Left lung (tissue), 10 donors: ENCODE data around the gene RSPH1. TPM values are rescaled to one million over a fixed set of nuclear protein-coding genes. Genes with fewer than 3 reads are reported as not detected.
A peak's percentile ranks its signal among the peaks of the same experiment; 100 is the strongest.

ENCODE experiments used
- ATAC-seq: fragments of 200-7000 bp; cut with Tn5 transposase; one replicate; pipeline ENCODE4 v1.9.1; 2020; ENCODE audit warnings: moderate library complexity
- DNase-seq, 4 donors: peaks; one replicate each; pipeline ENCODE4 v3.0.0-alpha.2; 2013 to 2020
- H3K27ac ChIP-seq, 2 donors: fragments of 200-600 bp; sonication (generic) in 1 of 2; one replicate each; pipeline versions ENCODE4 v1.5.0 to v1.8.0; 2020 to 2021
- H3K27me3 ChIP-seq, 2 donors: fragments of 200-600 bp; sonication (generic) in 1 of 2; one replicate each; pipeline versions ENCODE4 v1.5.0 to v1.8.0; 2020 to 2021
- H3K36me3 ChIP-seq, 2 donors: fragments of 200-600 bp; sonication (generic) in 1 of 2; one replicate each; pipeline versions ENCODE4 v1.5.0 to v1.8.0; 2020 to 2021
- H3K4me1 ChIP-seq, 2 donors: fragments of 200-600 bp; one replicate each; pipeline ENCODE4 v1.8.0; 2021
- H3K4me3 ChIP-seq, 2 donors: fragments of 200-600 bp; sonication (generic) in 1 of 2; one replicate each; pipeline versions ENCODE4 v1.5.0 to v1.8.0; 2020 to 2021; ENCODE audit warnings: mild to moderate bottlenecking in 1 of 2
- H3K9me3 ChIP-seq, 2 donors: fragments of 200-600 bp; sonication (generic) in 1 of 2; one replicate each; pipeline versions ENCODE4 v1.5.0 to v1.8.0; 2020 to 2021
- CTCF ChIP-seq, 2 donors: fragments of 200-600 bp; sonication (generic) in 1 of 2; IDR thresholded peaks; one replicate each; pipeline versions ENCODE4 v1.5.0 to v1.8.0; 2021; ENCODE audit warnings: antibody characterized with exemption in 2 of 2
- intact Hi-C, 2 donors: fragments of 100-400 bp; cut with DNase I; formaldehyde crosslinking; loops; one replicate each; pipeline versions ENCODE4 v1.11.2 to v1.14.2; 2022
- polyA plus RNA-seq, 6 donors: library from polyadenylated mRNA; unstranded; fragments of 120-200 nt; gene quantifications; one replicate each; pipeline ENCODE4 v1.2.1, GENCODE V29; 2013; ENCODE audit not compliant: insufficient read length in 6 of 6
- total RNA-seq, 2 donors: library from RNA; stranded (reverse); fragmentation: NEBNext Ultra II Directional; extraction: Animal tissue kit (Norgen Biotek cat#: 25700); gene quantifications; one replicate each; pipeline ENCODE4 v1.2.1, GENCODE V29; 2021
- donor health status: DM: no; HTN: yes; CAD: no.
- donor health status: DM: no; HTN: no; CAD: no.

RSPH1 gene
- total and polyA plus RNA-seq, 8 donors, result 0.73 to 27.3 (median 13.4) TPM

GRCh38 chr21:42527127-42527488, 31.1 kb upstream of the RSPH1 start:
- H3K27ac ChIP-seq, result peak overlapping the region in 1 of 2 donors; percentile 64
- ATAC-seq (no peak), DNase-seq (peak in 2 of 4 donors; percentile 22 to 27)
- H3K36me3 ChIP-seq, result peaks cover 2 to 13% of the 10 kb centered on the region in 2 donors
- H3K9me3 ChIP-seq, result no peaks in the 10 kb centered on the region
- no peaks in the 10 kb centered on the region for H3K27me3 ChIP-seq
- intact Hi-C loops, result no loop called here
- no peak for TF ChIP-seq CTCF (IDR thresholded peaks at IDR 0.05)
- peaks cover 14 to 63% of the 10 kb centered on the region in 2 donors for H3K4me1 ChIP-seq
- H3K4me3 ChIP-seq, result no peak overlapping the region

GRCh38 chr21:42526379-42526727, 30.3 kb upstream of the RSPH1 start:
- Histone ChIP-seq H3K9me3 (no peaks in the 10 kb centered on the region), H3K27me3 (no peaks in the 10 kb centered on the region), H3K36me3 (peaks cover 2 to 20% of the 10 kb centered on the region in 2 donors), H3K27ac (peak overlapping the region in 1 of 2 donors; percentile 20), H3K4me1 (peaks cover 14 to 59% of the 10 kb centered on the region in 2 donors), H3K4me3 (no peak overlapping the region)
- ATAC-seq (no peak), DNase-seq (peak in 1 of 4 donors; percentile 31)
- TF ChIP-seq CTCF (IDR thresholded peaks at IDR 0.05), result no peak
- intact Hi-C loops, result no loop called here

- ATAC-seq (no peak), DNase-seq (no peak)
- peaks cover 14 to 54% of the 10 kb centered on the region in 2 donors for H3K4me1 ChIP-seq
- no peak for TF ChIP-seq CTCF (IDR thresholded peaks at IDR 0.05)
- H3K27ac ChIP-seq, result peak overlapping the region; percentile 20 to 82
- H3K36me3 ChIP-seq, result peaks cover 2 to 24% of the 10 kb centered on the region in 2 donors
- H3K4me3 ChIP-seq, result no peak overlapping the region
- H3K27me3 ChIP-seq, result no peaks in the 10 kb centered on the region
- no peaks in the 10 kb centered on the region for H3K9me3 ChIP-seq
- intact Hi-C loops, result no loop called here
These were observed 29.8 kb upstream of the RSPH1 start for GRCh38 chr21:42525676-42526378.

GRCh38 chr21:42525029-42525581, 29.1 kb upstream of the RSPH1 start:
- intact Hi-C loops, result no loop called here
- H3K27me3 ChIP-seq, result no peaks in the 10 kb centered on the region
- ATAC-seq (peak; percentile 36), DNase-seq (peak in 2 of 4 donors; percentile 36 to 41)
- peak overlapping the region; percentile 60 to 82 for H3K27ac ChIP-seq
- peaks cover 2 to 24% of the 10 kb centered on the region in 2 donors for H3K36me3 ChIP-seq
- no peak overlapping the region for H3K4me3 ChIP-seq
- H3K9me3 ChIP-seq, result no peaks in the 10 kb centered on the region
- H3K4me1 ChIP-seq, result peaks cover 14 to 54% of the 10 kb centered on the region in 2 donors
- TF ChIP-seq CTCF (IDR thresholded peaks at IDR 0.05), result no peak

GRCh38 chr21:42524341-42525028, 28.5 kb upstream of the RSPH1 start:
- Histone ChIP-seq H3K27ac (peak overlapping the region; percentile 70 to 82), H3K4me1 (peaks cover 14 to 54% of the 10 kb centered on the region in 2 donors), H3K9me3 (no peaks in the 10 kb centered on the region), H3K4me3 (no peak overlapping the region), H3K36me3 (peaks cover 2 to 30% of the 10 kb centered on the region in 2 donors), H3K27me3 (no peaks in the 10 kb centered on the region)
- ATAC-seq, result peak; percentile 87
- intact Hi-C loops, result no loop called here
- peak in 3 of 4 donors; percentile 72 to 86 (median 84) for DNase-seq
- no peak for TF ChIP-seq CTCF (IDR thresholded peaks at IDR 0.05)
